DND-41 (cell line): ENCODE data around the gene ZNF84.

Experiments
- ATAC-seq: fragments of 200-7000 bp; cut with Tn5 transposase; 3 replicates; pipeline ENCODE4 v1.9.1; 2021; ENCODE audit warnings: low read depth; ENCODE audit not compliant: insufficient read depth
- DNase-seq: peaks from one replicate; pipeline ENCODE4 v3.0.0-alpha.2; 2020
- H2AFZ ChIP-seq: 2 replicates; pipeline ENCODE4 v1.6.0; 2012; ENCODE audit warnings: low read depth, low read length
- H3K27ac ChIP-seq: 2 replicates; pipeline ENCODE4 v1.5.1; 2012; ENCODE audit warnings: low read length, inconsistent platforms
- H3K27me3 ChIP-seq: fragments of 200-600 bp; sonication (generic); 2 replicates; pipeline ENCODE4 v1.6.0; 2012; ENCODE audit warnings: low read length, mild to moderate bottlenecking, inconsistent platforms; ENCODE audit not compliant: insufficient read depth, poor library complexity
- H3K36me3 ChIP-seq: 2 replicates; pipeline ENCODE4 v1.5.1; 2012; ENCODE audit warnings: low read length, inconsistent platforms; ENCODE audit not compliant: insufficient read depth
- H3K4me1 ChIP-seq: 2 replicates; pipeline ENCODE4 v1.5.1; 2012; ENCODE audit warnings: mild to moderate bottlenecking, low read length; ENCODE audit not compliant: insufficient read depth
- H3K4me2 ChIP-seq: 2 replicates; pipeline ENCODE4 v1.6.0; 2012; ENCODE audit warnings: mild to moderate bottlenecking, moderate library complexity, low read length, inconsistent platforms; ENCODE audit not compliant: insufficient read depth
- H3K4me3 ChIP-seq, 2 experiments: fragments of 200-600 bp in 1 of 2; shearing (Covaris generic) in 1 of 2; 2 replicates each; pipeline ENCODE4 v1.5.1; 2012 to 2016; ENCODE audit warnings: inconsistent platforms in 2 of 2, low read length in 2 of 2, mild to moderate bottlenecking in 2 of 2, low read depth in 1 of 2, moderate library complexity in 1 of 2
- H3K79me2 ChIP-seq: 2 replicates; pipeline ENCODE4 v1.6.0; 2012; ENCODE audit warnings: low read length, inconsistent platforms; ENCODE audit not compliant: insufficient read depth
- H3K9ac ChIP-seq: 2 replicates; pipeline ENCODE4 v1.6.0; 2012; ENCODE audit warnings: low read depth, mild to moderate bottlenecking, inconsistent platforms, low read length, moderate library complexity
- H3K9me3 ChIP-seq: 2 replicates; pipeline ENCODE4 v1.5.1; 2012; ENCODE audit warnings: low read length, moderate library complexity, mild to moderate bottlenecking, inconsistent platforms; ENCODE audit not compliant: insufficient read depth, severe bottlenecking
- H4K20me1 ChIP-seq: 2 replicates; pipeline ENCODE4 v1.6.0; 2012; ENCODE audit warnings: low read length; ENCODE audit not compliant: insufficient read depth
- EZH2 ChIP-seq: IDR thresholded peaks from 3 replicates; pipeline ENCODE4 v1.6.1; 2012; ENCODE audit warnings: borderline replicate concordance, low read depth, mild to moderate bottlenecking, moderate library complexity, low read length, inconsistent platforms; ENCODE audit not compliant: severe bottlenecking
- TF ChIP-seq, protein P1 (sequence below): IDR thresholded peaks from 2 replicates; pipeline ENCODE4 v1.5.1; 2012; ENCODE audit warnings: borderline replicate concordance, low read length, moderate library complexity, mild to moderate bottlenecking; ENCODE audit not compliant: poor library complexity, severe bottlenecking; ENCODE audit errors: extremely low read depth

The ZNF84 gene

DNA sequence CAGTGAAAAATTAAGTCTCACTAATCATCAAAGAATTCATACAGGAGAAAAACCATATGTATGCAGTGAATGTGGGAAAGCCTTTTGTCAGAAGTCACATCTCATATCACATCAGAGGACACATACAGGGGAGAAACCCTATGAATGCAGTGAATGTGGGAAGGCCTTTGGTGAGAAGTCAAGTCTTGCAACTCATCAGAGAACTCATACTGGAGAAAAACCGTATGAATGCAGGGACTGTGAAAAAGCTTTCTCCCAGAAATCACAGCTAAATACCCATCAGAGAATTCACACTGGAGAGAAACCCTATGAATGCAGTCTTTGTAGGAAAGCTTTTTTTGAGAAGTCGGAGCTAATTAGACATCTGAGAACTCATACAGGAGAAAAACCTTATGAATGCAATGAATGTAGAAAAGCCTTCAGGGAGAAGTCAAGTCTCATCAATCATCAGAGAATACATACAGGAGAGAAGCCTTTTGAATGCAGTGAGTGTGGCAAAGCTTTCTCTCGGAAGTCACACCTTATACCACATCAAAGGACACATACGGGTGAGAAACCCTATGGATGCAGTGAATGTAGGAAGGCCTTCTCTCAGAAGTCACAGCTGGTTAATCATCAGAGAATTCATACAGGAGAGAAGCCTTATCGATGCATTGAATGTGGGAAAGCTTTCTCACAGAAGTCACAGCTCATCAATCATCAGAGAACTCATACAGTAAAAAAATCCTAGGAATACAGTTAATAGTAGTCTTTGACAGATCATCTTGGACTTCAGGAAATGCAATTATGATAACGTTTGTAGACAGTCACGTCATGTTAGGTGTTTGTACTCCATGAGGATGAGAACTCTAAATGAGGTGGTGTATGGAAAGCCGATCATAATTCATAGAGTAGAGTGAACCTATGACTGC, 21.1 kb downstream of the ZNF84 start:
- Histone ChIP-seq H3K27me3 (no peaks in the 10 kb centered on the region), H4K20me1 (no peaks in the 10 kb centered on the region), H3K9ac (no peak overlapping the region), H3K79me2 (no peaks in the 10 kb centered on the region), H3K4me1 (no peaks in the 10 kb centered on the region), H3K4me3 (no peak overlapping the region), H3K4me2 (no peak overlapping the region), H3K27ac (no peak overlapping the region), H2AFZ (no peak overlapping the region), H3K36me3 (peaks cover 41% of the 10 kb centered on the region), H3K9me3 (peaks cover 93% of the 10 kb centered on the region)
- DNase-seq (no peak), ATAC-seq (peak; percentile 14; the same call in 1 of the 3 replicates)
- TF ChIP-seq, protein P1, sequence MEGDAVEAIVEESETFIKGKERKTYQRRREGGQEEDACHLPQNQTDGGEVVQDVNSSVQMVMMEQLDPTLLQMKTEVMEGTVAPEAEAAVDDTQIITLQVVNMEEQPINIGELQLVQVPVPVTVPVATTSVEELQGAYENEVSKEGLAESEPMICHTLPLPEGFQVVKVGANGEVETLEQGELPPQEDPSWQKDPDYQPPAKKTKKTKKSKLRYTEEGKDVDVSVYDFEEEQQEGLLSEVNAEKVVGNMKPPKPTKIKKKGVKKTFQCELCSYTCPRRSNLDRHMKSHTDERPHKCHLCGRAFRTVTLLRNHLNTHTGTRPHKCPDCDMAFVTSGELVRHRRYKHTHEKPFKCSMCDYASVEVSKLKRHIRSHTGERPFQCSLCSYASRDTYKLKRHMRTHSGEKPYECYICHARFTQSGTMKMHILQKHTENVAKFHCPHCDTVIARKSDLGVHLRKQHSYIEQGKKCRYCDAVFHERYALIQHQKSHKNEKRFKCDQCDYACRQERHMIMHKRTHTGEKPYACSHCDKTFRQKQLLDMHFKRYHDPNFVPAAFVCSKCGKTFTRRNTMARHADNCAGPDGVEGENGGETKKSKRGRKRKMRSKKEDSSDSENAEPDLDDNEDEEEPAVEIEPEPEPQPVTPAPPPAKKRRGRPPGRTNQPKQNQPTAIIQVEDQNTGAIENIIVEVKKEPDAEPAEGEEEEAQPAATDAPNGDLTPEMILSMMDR: no peak

DNA sequence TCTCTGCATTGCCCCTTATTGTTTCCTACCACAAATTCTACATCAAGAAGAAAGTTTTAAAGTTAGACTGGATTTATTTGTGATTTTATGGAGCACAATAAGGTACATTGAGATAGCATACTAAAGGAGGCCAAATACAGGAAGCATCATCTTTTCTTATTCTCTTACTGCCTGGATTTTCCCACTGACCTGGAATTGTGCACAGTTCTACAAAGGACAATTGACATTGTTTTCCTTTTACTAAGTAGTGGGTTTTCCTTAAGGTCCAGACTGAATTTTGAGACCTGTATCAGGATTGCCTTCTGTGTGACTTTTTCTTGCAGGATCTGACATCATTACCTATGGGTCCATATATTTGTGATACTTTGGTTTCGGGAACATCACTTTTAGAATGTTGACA, 24.6 kb downstream of the ZNF84 start:
- TF ChIP-seq, protein P1: no peak
- TF ChIP-seq EZH2: no peak
- Histone ChIP-seq H3K27me3 (no peaks in the 10 kb centered on the region), H3K27ac (no peak overlapping the region), H3K9me3 (peaks cover 97% of the 10 kb centered on the region), H3K9ac (no peak overlapping the region), H3K4me3 (no peak overlapping the region), H3K4me2 (no peak overlapping the region), H3K4me1 (no peaks in the 10 kb centered on the region), H4K20me1 (no peaks in the 10 kb centered on the region), H3K79me2 (no peaks in the 10 kb centered on the region), H2AFZ (no peak overlapping the region), H3K36me3 (peaks cover 11% of the 10 kb centered on the region; the same call in 1 of the 2 replicates)
- DNase-seq (no peak), ATAC-seq (no peak)

DNA sequence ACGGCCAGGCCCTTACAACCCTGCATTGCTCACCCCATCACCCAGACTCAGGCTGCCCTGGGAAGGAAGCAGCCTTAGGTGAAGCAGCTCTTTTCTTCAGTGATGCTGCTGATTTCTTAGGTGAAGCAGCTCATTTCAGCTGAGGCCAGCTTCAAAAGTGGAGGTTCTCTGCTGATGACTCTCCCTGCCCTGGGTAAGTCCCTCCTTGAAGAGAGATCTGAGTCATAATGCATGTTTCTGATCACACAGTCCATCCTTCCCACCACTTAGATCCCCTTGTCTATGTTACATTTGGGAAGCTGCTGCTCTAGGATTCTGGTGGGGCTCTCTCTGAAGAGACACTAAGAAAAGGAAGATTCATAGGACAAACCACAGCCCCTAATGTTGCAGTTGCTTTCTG, 26.2 kb downstream of the ZNF84 start:
- no peak overlapping the region for H3K4me2 ChIP-seq
- H4K20me1 ChIP-seq: no peaks in the 10 kb centered on the region
- no peak overlapping the region for H3K4me3 ChIP-seq
- no peaks in the 10 kb centered on the region for H3K79me2 ChIP-seq
- H3K27me3 ChIP-seq: no peaks in the 10 kb centered on the region
- no peak overlapping the region for H3K27ac ChIP-seq
- peaks cover 93% of the 10 kb centered on the region for H3K9me3 ChIP-seq
- TF ChIP-seq, protein P1: no peak
- no peak for TF ChIP-seq EZH2
- DNase-seq (no peak), ATAC-seq (no peak)
- H2AFZ ChIP-seq: no peak overlapping the region
- H3K9ac ChIP-seq: no peak overlapping the region
- no peaks in the 10 kb centered on the region for H3K4me1 ChIP-seq
- H3K36me3 ChIP-seq: no peaks in the 10 kb centered on the region; the same call in 1 of the 2 replicates
